IMR-90 (cell line): ENCODE measurements around the gene SKIL. TPM values are rescaled to one million over a fixed set of nuclear protein-coding genes. Genes with fewer than 3 reads are reported as not detected.
"Not testable (repeated sequence)": the region's sequence is repeated elsewhere in the genome, so short reads cannot be mapped to it uniquely, and the experiment has no call there.

Experiments
- ATAC-seq: fragments of 200-7000 bp; cut with Tn5 transposase; 2 replicates; pipeline ENCODE4 v1.9.1; 2020; ENCODE audit warnings: low read depth, mild to moderate bottlenecking, moderate library complexity
- BruUV-seq: library from RNA; stranded (reverse); fragments of 400-500 nt; replicated peaks from 2 replicates; lab custom pipeline; 2021; lab: Mats Ljungman, UMichigan
- CTCF ChIA-PET: fragments of 300-600 bp; formaldehyde crosslinking; extraction: SDS; loops from one replicate; lab custom pipeline; 2021; ENCODE audit warnings: antibody characterized with exemption; lab: Yijun Ruan, JAX
- POLR2A ChIA-PET: fragments of 300-600 bp; sonication (Branson Sonifier 250); formaldehyde crosslinking; loops from one replicate; lab custom pipeline; 2022; ENCODE audit warnings: antibody characterized with exemption; ENCODE audit not compliant: unreplicated experiment; lab: Charles Lee
- DNase-seq: peaks from one replicate; pipeline ENCODE4 v3.0.0; 2013
- H2AFZ ChIP-seq: replicated peaks from 2 replicates; pipeline ENCODE3; 2013; ENCODE audit warnings: low read length, mild to moderate bottlenecking; ENCODE audit not compliant: poor library complexity
- H2AK5ac ChIP-seq: 2 replicates; pipeline ENCODE4 v1.6.1; 2013; ENCODE audit warnings: low read depth, low read length, inconsistent platforms
- H2AK9ac ChIP-seq: replicated peaks from 2 replicates; pipeline ENCODE3; 2013; ENCODE audit warnings: mild to moderate bottlenecking, low read depth, low read length, moderate library complexity; ENCODE audit not compliant: poor library complexity
- H2BK120ac ChIP-seq: 2 replicates; pipeline ENCODE4 v1.6.1; 2013; ENCODE audit warnings: low read depth, low read length, inconsistent platforms
- H2BK15ac ChIP-seq: 3 replicates; pipeline ENCODE4 v1.6.1; 2013; ENCODE audit warnings: low read depth, low read length, inconsistent platforms
- H2BK20ac ChIP-seq: 2 replicates; pipeline ENCODE4 v1.6.1; 2013; ENCODE audit warnings: low read depth, mild to moderate bottlenecking, inconsistent platforms, low read length, moderate library complexity
- H2BK5ac ChIP-seq: 2 replicates; pipeline ENCODE4 v1.6.1; 2013; ENCODE audit warnings: mild to moderate bottlenecking, low read depth, low read length, inconsistent platforms; ENCODE audit not compliant: poor library complexity, severe bottlenecking
- H3K14ac ChIP-seq: replicated peaks from 2 replicates; pipeline ENCODE4 v1.6.1; 2013; ENCODE audit warnings: low read depth, low read length, inconsistent platforms
- H3K18ac ChIP-seq: 2 replicates; pipeline ENCODE4 v1.6.1; 2013; ENCODE audit warnings: low read depth, low read length, control low read depth
- H3K23ac ChIP-seq: 2 replicates; pipeline ENCODE4 v1.6.1; 2013; ENCODE audit warnings: low read depth, low read length, inconsistent platforms
- H3K27ac ChIP-seq: 2 replicates; pipeline ENCODE4 v1.5.1; 2013; ENCODE audit warnings: mild to moderate bottlenecking, control low read depth, low read length; ENCODE audit not compliant: insufficient read depth
- H3K27me3 ChIP-seq: 2 replicates; pipeline ENCODE4 v1.6.1; 2013; ENCODE audit warnings: low read length; ENCODE audit not compliant: control insufficient read depth, insufficient read depth
- H3K36me3 ChIP-seq: 2 replicates; pipeline ENCODE4 v1.6.1; 2013; ENCODE audit warnings: low read length, mixed read lengths; ENCODE audit not compliant: control insufficient read depth, insufficient read depth
- H3K4ac ChIP-seq: 2 replicates; pipeline ENCODE4 v1.6.1; 2013; ENCODE audit warnings: low read depth, low read length, inconsistent platforms
- H3K4me1 ChIP-seq: 2 replicates; pipeline ENCODE4 v1.6.1; 2013; ENCODE audit warnings: low read length, mixed read lengths; ENCODE audit not compliant: control insufficient read depth, insufficient read depth
- H3K4me2 ChIP-seq: 2 replicates; pipeline ENCODE4 v1.6.1; 2013; ENCODE audit warnings: low read depth, mild to moderate bottlenecking, control low read depth, low read length, moderate library complexity
- H3K4me3 ChIP-seq: 2 replicates; pipeline ENCODE4 v1.5.1; 2013; ENCODE audit warnings: low read depth, mild to moderate bottlenecking, control low read depth, low read length, moderate library complexity; ENCODE audit not compliant: insufficient read depth
- H3K56ac ChIP-seq: 2 replicates; pipeline ENCODE4 v1.6.1; 2013; ENCODE audit warnings: low read length, inconsistent platforms; ENCODE audit not compliant: insufficient read depth; ENCODE audit errors: extremely low read depth
- H3K79me1 ChIP-seq, 2 experiments: 2 replicates each; pipeline ENCODE4 v1.6.1; 2013; ENCODE audit warnings: low read length in 2 of 2, inconsistent platforms in 1 of 2, low read depth in 1 of 2
- H3K9ac ChIP-seq: 2 replicates; pipeline ENCODE4 v1.6.1; 2013; ENCODE audit warnings: low read depth, low read length, control low read depth
- H3K9me1 ChIP-seq: 2 replicates; pipeline ENCODE4 v1.6.1; 2013; ENCODE audit warnings: low read length, inconsistent platforms; ENCODE audit not compliant: insufficient read depth
- H3K9me3 ChIP-seq: 2 replicates; pipeline ENCODE4 v1.6.1; 2013; ENCODE audit warnings: low read length; ENCODE audit not compliant: control insufficient read depth, insufficient read depth
- H4K20me1 ChIP-seq: 2 replicates; pipeline ENCODE4 v1.6.1; 2013; ENCODE audit warnings: low read length, inconsistent platforms; ENCODE audit not compliant: insufficient read depth
- H4K5ac ChIP-seq: 2 replicates; pipeline ENCODE4 v1.6.1; 2013; ENCODE audit warnings: mild to moderate bottlenecking, low read depth, low read length, control low read depth
- H4K8ac ChIP-seq, 2 experiments: 2 replicates each; pipeline ENCODE4 v1.6.1; 2013; ENCODE audit warnings: low read depth in 2 of 2, low read length in 2 of 2, control low read depth in 1 of 2, inconsistent platforms in 1 of 2
- H4K91ac ChIP-seq: 2 replicates; pipeline ENCODE4 v1.6.1; 2013; ENCODE audit warnings: low read depth, low read length, inconsistent platforms; ENCODE audit not compliant: insufficient read depth
- WGBS, 2 experiments: methylation state at CpG; one replicate each; pipeline versions ENCODE4 v1.1.5 to v1.1.7; 2013; ENCODE audit warnings: missing lambda C conversion rate in 2 of 2; ENCODE audit not compliant: insufficient read length in 1 of 2; ENCODE audit errors: extremely low coverage in 2 of 2; 5-methylcytosine and 5-hydroxymethylcytosine counted together
- dilution Hi-C: fragments of 300-500 bp; cut with HindIII; formaldehyde crosslinking; loops from one replicate; pipeline ENCODE4 v1.14.3; 2018; ENCODE audit warnings: low sequenced_read_pairs; ENCODE audit not compliant: unreplicated experiment
- in situ Hi-C: fragments of 300-500 bp; cut with MboI; formaldehyde crosslinking; loops from 3 replicates; pipeline ENCODE4 v1.14.3; 2019; ENCODE audit warnings: low sequenced_read_pairs, inconsistent platforms, mixed read lengths
- intact Hi-C: fragments of 100-400 bp; cut with micrococcal nuclease; formaldehyde crosslinking; loops from 2 replicates; pipeline ENCODE4 v1.10.0; 2022
- polyA plus RNA-seq, 3 experiments: library from polyadenylated mRNA; depleted of rRNA; stranded (reverse); fragments of >200 nt; gene quantifications; 2 replicates each; pipeline ENCODE4 v1.2.3, GENCODE V29; 2012; ENCODE audit warnings: low replicate concordance in 1 of 3
- total RNA-seq: library from RNA; depleted of rRNA; stranded (reverse); fragments of >200 nt; gene quantifications from 2 replicates; pipeline ENCODE4 v1.2.3, GENCODE V29; 2012

Gene SKIL
- total and polyA plus RNA-seq, 2 of the 4 experiments (the other 2 are of a cell fraction): 9.2 to 55.9 TPM

GRCh38 chr3:170342273-170342672 lies 15.2 kb upstream of the SKIL start:
- H4K5ac ChIP-seq, H3K27me3 ChIP-seq, H4K91ac ChIP-seq, POLR2A ChIA-PET, H2AK5ac ChIP-seq, CTCF ChIA-PET, H3K14ac ChIP-seq, in situ Hi-C loops, H3K4ac ChIP-seq, H2BK5ac ChIP-seq, H3K56ac ChIP-seq, H3K4me1 ChIP-seq, H3K18ac ChIP-seq, H3K36me3 ChIP-seq, H2BK120ac ChIP-seq, H2AK9ac ChIP-seq, H3K4me2 ChIP-seq, H3K27ac ChIP-seq, ATAC-seq, H3K9ac ChIP-seq, dilution Hi-C loops, DNase-seq, H4K20me1 ChIP-seq, H2AFZ ChIP-seq, H4K8ac ChIP-seq, intact Hi-C loops, H3K4me3 ChIP-seq, BruUV-seq, H3K9me3 ChIP-seq, H3K79me1 ChIP-seq, H3K9me1 ChIP-seq, H2BK20ac ChIP-seq, H2BK15ac ChIP-seq, H3K23ac ChIP-seq: not testable (repeated sequence)
- 94% methylated on average over 2 of the region's 9 CpGs; no CpG with 5 or more reads in 1 of the 2 experiments for WGBS, 2 experiments

DNA sequence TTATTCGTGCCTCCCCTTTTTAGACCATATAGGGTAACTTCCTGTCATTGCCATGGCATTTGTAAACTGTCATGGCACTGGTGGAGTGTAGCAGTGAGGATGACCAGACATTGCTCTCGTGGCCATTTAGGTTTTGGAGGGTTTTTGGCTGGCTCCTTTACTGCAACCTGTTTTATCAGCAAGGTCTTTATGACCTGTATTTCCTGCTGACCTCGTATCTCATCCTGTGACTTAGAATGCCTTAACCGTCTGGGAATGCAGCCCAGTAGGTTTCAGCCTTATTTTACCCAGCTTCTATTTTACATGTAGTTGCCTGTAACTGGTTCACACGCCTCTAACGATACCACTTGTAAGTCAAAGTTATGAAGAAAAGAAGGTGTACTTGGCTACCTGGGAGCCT lies 13.7 kb upstream of the SKIL start:
- in situ Hi-C loops, H3K9me3 ChIP-seq, DNase-seq, H2AFZ ChIP-seq, intact Hi-C loops, H3K4me3 ChIP-seq, H3K14ac ChIP-seq, H3K56ac ChIP-seq, H3K9ac ChIP-seq, H3K4me2 ChIP-seq, H2BK5ac ChIP-seq, H3K36me3 ChIP-seq, H3K23ac ChIP-seq, H3K79me1 ChIP-seq, H2BK15ac ChIP-seq, H3K4me1 ChIP-seq, H4K5ac ChIP-seq, H4K8ac ChIP-seq, CTCF ChIA-PET, H3K18ac ChIP-seq, ATAC-seq, H3K4ac ChIP-seq, H3K27ac ChIP-seq, dilution Hi-C loops, H2BK20ac ChIP-seq, H2BK120ac ChIP-seq, H2AK5ac ChIP-seq, H3K27me3 ChIP-seq, H2AK9ac ChIP-seq, H4K20me1 ChIP-seq, H3K9me1 ChIP-seq, POLR2A ChIA-PET, H4K91ac ChIP-seq, BruUV-seq: not testable (repeated sequence)
- WGBS, 2 experiments: 83% methylated on average over 1 of the region's 6 CpGs; no CpG with 5 or more reads in 1 of the 2 experiments
